ENCODE results near the gene PLEKHA4.

DNA sequence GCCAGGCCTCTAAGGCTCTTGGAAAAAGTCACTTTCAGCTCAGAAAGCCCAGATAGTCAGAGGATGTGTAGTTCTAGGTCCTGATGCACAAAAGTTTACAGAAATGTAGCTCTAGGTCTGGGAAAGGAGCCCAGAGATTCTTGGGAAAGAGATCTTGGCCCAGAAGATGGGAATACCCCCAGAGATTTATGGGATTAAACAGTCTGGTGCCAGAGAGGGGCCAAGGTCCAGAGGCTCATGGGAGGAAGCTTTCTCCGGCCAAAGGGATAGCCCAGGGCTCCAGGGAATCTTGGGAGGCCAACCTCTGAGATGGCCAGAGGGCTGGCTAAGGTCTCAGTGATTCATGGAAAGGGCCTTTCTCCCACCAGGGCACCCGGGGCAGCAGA, 72.7 kb downstream of the PLEKHA4 start:
- TF ChIP-seq CTCF (IDR thresholded peaks at IDR 0.05) (no peak), EP300 (IDR thresholded peaks at IDR 0.05) (no peak)

Data from tibial nerve (tissue), 4 donors.